Stimulated activated CD8-positive, alpha-beta memory T cell treated with anti-CD3 and anti-CD28 coated beads, Interleukin-12 subunit alpha, Interleukin-12 subunit beta, amount 100 ng/mL, for 4 hours (primary cell): Measurements from ENCODE around the gene SYT9.

Experiments used
- DNase-seq: peaks from one replicate; pipeline ENCODE4 v3.0.0-alpha.2; 2020; ENCODE audit warnings: low read depth

The SYT9 gene

DNA sequence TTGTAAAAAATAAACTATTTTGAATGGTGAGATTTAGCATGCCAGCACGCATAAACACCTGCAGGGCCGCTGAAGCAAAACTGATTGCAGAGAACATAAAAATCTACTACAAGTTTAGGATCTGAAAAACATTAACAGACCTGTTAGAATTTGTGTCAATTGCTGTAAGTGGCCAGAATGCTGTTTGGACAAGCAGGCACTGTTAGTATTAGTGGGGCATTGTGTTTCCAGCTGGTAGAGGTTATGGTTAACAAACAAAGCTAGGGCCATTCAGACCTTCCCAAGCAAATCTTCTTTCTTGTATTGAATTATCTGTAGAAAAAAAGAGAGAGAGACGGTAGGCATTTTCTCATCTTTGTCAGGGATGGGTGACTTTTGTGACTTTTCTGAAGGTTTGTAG, 176.0 kb downstream of the SYT9 start:
- DNase-seq, result no peak

DNA sequence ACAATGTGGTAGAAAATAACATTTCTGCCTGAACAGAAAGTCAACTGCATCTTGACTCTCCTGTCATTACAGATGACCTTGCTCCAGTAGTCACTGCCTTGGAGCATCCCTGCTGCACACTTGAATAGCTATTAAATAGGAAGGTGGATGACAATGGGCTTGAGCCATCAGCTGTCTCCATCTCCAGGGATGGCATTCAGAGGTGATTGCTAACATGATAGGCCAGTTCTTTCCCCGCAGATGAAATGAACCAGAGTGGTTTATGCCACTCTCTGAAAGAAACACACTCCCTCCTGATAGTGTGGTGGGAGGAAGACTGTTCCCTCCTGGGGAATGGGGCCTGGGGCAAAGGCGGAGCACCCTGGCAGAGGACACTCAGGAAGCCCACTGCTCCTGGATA, 176.5 kb downstream of the SYT9 start:
- no peak for DNase-seq

DNA sequence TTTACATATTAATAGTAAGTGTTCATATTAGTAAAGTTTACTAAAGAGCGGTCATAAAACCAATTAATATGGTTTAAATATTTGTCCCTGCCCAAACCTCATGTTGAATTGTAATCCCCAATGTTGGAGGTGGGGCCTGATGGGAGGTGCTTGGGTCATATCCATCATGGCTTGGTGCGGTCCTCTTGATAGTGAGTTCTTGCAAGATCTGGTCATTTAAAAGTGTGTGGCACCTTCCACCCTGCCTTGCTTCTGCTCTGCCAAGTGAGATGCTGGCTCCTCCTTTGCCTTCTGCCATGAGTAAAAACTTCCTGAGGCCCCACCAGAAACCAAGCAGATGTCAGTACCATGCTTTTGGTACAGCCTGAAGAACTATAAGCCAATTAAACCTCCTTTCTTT, 178.8 kb downstream of the SYT9 start:
- DNase-seq, result no peak

DNA sequence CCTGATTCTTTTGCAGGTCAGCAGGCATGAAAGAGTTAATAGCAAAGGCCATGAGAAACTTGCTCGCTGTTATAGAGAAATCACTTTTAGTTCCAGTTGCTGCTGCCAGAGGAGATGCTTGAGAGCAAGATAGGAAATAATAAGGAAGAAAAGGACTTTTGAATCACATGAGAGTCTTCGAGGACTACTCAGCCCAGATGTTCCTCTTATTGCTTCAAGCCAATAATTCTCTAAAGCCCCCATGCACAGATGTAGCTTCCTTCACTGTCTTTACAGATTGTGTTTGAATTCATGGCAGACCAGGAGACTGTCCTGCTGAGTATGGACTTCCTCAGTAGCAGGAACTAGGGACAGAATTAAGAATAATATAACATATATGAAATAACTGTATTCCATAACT, 183.5 kb downstream of the SYT9 start:
- DNase-seq, result no peak

DNA sequence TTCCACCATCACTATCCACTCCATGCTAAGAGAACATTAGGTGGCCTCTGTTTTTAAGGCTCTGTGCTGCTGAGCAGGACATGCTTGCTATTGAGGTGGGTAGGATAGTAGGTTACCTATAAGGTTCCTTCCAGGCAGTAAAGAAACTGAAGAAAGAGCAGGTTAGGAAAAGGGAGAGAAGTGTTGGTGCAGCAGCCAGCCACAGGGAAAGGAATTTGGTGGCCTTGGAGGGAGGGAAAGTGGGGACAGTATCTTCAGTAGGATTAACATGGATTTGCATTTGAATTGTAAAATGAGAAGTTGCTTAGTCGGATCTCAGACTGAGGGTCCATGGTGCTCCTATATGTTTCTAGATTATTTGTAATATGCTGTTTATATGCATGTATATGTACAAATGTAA, 184.4 kb downstream of the SYT9 start:
- no peak for DNase-seq

DNA sequence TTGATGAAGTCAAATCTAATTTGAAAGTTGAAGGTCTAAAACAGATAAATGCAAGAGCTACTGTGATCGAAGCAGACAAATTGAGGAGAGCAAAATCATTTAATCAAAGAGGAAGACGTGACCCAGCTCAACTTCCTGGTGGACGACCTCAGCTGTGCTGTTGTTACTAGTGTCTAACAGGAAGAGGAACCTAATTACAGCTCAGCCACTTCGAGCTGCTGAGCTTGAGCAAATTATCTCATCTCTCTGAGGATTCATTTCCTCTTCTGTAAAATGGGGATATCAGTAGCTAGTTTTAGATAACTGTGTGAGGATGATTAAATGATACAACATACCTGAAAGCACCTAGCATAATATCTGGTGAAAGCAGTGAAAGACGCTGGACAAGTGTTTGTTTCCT, 185.0 kb downstream of the SYT9 start:
- DNase-seq, result no peak

DNA sequence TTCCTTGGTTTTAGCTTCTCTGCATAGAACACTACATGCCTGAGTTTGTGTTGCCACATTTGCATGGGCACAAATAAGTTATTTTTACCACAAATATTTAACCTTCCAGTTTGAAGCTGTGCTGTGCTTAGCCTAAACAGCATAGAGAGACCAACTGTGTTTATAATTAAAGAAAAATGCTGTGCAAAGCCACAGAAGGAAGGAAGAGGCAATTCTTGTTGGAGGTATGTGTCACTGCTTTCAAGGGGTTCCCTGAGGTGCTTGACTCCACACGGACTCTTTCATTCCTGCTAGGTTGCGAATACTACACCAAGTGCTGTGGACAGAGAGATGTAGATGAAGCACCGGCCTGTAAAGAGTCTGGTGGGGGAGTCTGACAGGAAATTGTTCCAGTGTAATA, 186.0 kb downstream of the SYT9 start:
- DNase-seq, result no peak

DNA sequence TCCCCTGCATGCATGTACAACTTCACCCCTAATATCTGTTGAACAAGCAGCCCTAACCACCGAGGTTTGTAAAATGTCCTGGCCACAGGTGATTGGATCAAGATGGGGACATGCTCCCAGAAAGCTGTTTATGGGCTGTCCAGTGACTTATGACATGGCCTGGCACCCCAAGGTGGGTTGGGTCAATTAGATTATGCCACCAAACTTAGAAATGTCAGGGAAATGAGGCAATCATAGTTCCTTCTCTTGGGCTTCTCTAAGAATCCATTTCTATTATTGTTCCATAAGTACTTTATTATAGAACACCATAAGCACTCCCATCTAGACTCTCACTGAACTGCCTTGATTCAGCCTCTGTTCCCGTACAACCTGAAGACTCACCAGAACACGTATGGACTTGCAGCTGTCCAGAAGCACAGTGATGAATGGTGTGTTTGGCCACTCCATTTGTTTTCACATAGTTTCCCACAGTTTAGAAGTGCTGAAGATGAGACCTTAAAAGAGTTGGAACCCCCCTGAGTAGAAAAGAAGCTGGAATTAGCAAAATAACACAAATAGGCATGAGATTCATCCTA, 188.1 kb downstream of the SYT9 start:
- no peak for DNase-seq

DNA sequence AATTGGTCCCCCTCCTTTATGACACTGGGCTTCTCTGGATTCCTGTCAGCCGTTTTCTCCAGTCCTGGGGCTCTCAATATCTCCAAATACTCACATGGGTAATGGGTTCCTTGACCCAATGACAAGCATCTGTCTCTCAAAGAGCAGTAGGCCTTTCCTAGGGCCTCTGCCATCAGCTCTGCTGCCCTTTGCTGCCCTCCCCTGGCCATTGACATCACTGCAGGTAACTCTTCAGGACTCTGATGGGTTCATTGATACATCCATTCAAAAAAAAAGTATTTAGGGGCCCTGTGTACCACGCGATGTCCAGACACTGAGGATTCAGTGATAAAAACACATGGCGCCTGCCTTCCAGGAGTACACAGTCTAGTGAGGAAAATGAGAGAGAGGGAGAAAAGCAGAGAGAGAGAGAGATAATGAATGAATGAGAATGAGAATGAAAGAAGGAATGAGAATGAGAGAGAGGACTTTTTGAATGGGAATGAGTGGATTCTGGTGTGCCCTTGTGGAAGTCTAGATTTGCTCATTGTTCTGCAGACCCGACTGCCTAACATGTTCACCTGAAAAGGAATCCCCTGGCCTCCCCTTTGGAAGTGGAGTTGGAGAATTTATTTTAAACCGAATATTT, 191.0 kb downstream of the SYT9 start:
- DNase-seq, result peak; percentile 11

DNA sequence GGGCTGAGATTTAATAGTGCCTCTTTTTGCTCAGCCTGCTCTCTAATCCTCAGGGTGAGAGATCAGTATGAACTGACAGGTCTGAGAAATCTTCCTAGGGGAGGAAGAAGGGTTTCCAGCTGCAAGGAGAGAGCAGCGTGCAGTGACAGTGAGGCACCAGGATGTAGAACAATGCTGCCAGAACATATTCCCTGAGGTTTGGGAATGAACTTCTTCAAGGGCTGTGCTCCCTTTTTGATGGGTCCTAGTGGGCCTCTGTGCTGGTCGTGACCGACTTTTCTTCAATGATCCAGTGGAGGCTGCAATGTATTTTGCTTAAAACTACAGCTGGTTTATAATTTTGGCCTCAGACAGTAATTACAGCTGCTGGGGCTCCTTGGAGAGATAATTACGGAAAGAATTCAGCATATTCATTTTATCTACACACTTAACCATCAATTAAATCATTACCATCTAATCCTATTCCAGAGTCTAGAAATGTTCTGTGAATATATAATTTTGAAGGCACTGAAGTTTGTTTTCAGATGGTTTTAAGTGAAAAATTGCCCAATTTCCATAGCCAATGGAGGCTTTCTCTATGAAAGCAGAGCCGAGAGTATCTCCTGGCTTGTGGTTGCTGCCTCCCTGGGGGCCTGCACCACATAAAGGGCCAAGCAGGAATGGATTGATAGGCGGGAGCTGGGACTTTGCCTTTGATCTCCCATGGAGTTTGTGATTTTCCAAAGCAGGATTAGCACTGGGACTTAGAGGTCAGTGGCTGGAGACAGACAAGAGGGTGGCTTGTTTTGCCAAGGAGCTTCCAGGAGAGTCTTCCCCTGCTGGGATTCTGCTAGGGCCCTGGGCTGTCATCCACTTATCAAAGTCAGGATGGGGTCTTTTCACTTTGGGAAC, 192.6 kb downstream of the SYT9 start:
- no peak for DNase-seq

DNA sequence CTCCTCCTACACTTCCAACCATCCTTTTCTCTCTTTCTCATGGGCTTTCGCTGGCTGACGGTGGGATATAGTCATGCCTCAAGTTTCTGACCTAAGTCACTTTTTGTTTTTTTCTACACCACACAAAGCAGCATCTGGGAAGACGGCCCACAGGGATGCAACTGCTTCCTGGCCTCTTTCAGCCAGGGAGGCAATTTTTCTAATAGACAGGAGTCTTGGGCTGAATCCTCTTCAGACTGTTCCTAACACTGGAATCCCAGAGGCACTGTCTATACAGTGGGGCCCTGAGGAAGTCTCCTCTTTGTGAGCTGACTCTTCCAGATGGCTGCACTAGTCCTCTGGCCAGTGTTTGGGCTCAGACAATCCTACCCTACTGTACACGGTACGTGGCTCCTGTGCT, 193.9 kb downstream of the SYT9 start:
- DNase-seq, result no peak

DNA sequence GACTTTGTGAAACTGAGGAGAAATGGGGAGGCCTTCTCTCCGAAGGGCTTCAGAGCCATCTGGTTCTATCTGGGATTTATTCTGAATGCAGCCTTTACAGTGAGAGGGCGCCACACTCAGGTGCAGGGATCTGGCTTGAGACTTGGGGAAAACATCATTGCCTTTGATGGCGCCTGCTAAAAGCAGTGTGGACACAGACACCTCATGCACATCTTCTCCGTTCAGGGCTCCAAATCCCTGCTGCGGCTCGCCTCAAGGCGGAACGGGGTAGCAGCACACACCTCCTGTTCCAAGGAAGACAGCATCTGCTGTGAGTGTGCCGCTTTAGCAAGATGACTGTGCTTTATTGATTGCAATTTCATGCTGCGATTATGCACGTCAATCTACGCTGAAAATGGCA, 196.5 kb downstream of the SYT9 start:
- DNase-seq, result no peak

DNA sequence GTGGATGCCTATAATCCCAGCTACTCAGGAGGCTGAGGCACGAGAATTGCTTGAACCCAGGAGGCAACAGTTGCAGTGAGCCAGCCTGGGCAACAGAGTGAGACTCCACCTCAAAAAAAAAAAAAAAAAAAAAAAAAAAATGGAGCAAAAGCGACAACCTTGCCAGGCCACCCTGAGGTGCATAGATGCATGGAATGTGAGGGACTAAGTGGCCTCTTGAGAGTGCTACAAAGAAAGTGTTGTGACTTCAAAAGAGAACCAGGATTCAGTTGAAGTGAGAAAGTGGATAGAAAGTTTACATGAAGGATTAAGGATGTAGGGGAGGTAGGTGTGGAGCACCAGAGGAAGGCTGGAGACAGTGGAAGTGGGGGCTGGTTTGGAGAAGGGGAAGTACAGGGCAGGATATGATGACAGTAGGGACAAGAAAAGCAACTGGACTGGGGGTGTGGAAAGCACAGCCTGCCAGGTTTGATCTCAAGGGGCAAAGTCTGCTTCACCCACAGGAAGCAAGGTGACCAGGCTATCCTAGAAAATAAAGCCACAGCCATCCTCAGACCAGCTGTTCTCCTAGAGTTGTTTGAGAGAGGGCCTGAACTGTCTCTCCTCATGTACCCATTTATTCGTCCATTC, 197.6 kb downstream of the SYT9 start:
- no peak for DNase-seq

DNA sequence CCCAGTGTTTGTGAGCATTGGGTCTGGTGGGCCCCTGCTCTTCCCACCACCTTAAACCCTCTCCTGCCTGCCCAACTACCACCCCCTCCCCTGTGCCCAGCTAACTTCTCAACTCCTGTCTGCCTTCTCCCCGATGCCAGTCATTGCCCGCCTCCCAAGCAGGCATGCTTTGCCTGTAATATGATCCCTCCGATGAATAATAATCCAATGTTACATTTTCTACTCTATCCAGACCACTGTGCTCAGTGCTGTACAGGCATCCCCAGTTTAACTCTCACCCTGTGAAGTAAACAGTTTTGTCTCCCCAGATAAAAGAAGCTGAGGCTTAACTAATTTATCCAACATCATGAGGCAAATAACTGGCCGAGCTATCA, 198.1 kb downstream of the SYT9 start:
- DNase-seq, result no peak

DNA sequence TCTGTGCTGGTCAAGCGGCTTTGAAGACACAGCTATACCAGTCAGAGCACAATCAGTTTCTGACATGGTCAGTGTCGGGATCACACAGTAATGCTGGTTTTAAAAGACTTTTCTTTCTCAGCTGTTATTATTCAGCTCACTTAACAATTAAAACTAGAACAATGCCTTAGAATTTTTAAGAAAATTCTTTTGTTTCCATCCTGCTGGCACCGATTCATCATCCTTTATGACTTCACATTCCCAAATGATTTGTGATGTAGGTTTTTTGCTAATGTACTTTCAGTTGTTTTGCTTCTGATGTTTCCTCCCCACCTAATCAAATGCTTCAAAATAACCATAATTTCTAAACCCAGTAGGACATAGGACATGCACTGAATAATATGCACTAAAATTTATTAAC, 199.1 kb downstream of the SYT9 start:
- DNase-seq, result no peak

DNA sequence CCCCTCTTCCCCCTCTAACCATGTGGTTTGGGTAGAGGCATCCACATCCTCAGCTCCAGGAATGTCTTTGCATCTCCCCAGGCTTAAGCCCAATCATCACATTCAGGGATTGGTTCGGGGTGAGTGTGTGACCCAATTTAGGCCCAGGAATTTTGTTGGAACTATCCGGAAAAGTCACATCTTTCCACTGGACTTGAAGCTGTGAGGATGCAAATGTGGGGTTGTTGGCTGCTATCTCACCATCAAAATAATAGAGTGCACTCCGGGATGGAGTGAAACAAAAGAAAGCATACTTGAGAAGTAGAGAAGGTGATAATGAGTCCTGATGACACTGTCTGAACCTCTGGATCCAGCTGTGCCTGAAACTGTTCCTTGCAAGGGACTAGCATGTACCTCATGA, 199.8 kb downstream of the SYT9 start:
- no peak for DNase-seq

DNA sequence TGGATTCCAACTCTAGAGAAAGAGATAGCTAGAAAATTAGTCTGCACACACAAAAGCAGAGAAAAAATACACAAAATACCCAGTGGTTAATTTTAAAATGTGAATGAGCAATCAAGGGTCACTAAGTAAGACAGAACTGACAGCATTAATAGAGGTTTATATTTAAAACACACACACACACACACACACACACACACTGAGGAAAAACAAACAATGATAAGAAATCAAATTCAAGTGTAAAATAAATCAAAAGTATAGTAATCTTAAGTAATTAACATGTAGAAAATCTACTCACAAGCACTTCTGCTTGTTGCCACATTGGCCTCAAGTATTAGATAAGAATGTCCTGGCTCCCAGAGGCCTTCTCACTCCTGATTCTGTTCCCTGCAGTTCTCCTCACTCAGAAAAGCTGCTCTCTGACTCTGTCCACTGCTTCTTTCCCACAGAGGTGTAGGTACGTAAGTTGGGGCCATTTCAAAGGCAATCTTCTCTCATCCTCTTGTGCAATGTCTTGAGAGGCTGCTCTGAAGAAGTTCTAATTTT, 200.3 kb downstream of the SYT9 start:
- no peak for DNase-seq

DNA sequence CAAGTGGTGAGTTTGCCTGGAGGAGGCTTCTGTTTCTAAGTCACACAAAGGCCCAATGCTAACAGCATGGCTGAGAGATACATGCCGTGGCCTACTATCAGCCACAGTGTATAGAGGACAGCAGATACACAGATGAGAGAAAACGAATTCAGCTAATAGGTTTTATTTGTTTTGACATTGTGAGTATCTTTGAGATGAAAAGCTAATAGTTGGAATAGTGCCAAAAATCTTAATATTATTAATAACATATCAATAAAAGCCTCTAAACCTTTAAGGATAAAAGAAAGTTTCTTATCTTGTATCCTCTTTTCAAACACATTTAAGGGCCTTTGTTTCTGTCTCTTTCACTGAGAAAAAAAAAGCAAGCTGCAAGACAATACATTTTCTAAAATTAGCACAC, 203.2 kb downstream of the SYT9 start:
- DNase-seq, result no peak

DNA sequence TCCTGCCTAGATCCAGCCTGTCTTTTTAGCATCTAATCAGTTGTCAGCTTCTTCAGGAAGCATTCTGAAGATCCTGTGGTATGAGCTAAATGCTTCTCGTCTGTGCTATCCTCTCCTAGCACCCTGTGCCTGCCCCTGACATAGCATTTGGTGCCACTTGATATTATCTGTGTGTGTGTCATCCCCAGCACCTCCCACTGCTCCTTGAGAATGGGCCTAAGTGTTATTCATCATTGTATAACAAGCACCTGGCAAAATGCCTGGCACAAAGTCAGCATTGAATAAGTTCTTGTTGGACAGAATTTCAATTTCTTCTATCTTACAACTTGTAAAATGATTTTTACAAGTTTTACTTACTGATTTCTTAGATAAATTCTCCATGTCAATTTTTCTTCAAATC, 205.5 kb downstream of the SYT9 start:
- no peak for DNase-seq

DNA sequence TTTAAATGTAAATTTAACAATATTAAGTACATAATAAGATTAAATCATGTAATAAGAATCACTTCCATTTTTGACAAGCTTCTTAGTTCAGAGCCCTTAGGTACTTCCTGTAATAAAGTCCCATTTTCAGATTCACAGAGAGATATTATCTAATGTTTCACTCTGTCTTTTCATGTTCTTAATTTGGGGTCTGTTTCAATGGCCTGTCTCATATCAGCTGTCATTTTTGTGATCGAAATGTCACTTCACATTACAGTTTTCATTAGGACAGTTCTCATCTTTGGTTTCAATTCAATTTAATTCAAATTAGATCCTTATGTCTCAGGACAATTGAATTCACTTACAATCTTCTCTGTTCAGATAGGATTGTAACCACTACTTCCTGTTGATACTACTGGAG, 211.0 kb downstream of the SYT9 start:
- no peak for DNase-seq

DNA sequence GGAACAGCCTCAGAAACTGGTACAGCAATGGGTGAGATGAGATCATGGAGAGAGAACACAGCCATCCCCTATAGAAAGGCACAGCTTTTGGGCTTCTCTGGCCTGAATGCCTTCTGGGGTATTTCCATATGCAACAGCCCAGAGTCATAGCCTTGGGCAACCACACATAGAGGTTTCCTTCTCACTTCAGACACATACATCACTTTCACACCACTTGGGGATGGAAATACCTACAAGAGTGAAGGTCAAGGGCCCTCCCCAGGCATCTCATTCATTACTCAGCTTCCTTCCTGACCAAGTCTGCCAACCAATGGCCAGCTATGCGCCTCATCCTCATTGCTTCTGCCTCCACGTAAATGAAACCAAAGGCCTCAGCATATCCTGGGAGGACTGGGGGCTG, 215.9 kb downstream of the SYT9 start:
- no peak for DNase-seq

DNA sequence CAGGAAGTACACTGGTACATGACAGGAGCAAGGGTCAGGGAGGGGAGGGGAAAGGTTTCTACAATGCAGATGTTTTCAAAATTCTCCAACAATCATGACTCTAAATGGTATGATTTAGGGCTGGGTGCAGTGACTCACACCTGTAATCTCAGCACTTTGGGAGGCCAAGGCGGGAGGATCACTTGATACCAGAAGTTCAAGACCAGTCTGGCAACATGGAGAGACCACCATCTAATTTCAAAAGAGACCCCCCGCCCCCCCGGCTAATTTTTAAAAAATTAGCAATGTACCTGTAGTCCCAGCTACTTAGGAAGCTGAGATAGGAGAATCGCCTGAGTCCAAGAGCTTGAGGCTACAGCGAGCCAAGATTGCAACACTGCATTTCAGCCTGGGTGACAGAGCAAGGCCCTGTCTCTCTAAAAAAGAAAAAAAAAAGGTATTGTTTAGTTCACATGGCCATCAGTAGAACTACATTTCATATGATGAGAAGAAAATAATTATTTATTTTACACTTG, 217.7 kb downstream of the SYT9 start:
- DNase-seq, result no peak

DNA sequence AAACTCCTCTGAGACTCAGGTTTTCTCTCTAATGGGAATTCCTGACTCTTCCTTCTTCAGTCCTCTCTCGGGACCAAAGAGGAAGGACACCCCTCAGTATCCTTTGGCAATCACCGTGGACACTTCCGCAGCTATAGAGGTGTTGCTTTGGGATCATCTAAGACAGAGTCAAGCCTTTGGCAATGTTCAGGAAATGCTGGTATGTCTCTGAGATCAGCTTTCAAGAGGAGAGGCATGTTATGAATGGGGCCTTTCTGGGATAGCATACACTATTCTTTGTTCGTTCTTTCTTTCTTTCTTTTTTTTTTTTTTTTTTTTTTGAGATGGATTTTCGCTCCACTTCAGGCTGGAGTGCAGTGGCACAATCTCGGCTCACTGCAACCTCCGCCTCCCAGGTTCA, 219.4 kb downstream of the SYT9 start:
- DNase-seq, result no peak
